ENCODE measurements around the gene PAX7. TPM values are rescaled to one million over a fixed set of nuclear protein-coding genes. Genes with fewer than 3 reads are reported as not detected.
"Not testable (repeated sequence)": the region's sequence is repeated elsewhere in the genome, so short reads cannot be mapped to it uniquely, and the experiment has no call there.

The PAX7 gene
- total RNA-seq, 1 experiment from 2014 or later = 0.15 TPM

- H2BK15ac ChIP-seq (ENCODE audit: low read depth, low read length) = no peak overlapping the region
- no peaks in the 10 kb centered on the region for H3K79me1 ChIP-seq (ENCODE audit: insufficient read depth, low read depth, low read length, poor library complexity, severe bottlenecking)
- H3K9ac ChIP-seq (ENCODE audit: extremely low read depth, insufficient read length, low read length) = no peak overlapping the region
- no peak overlapping the region for H3K14ac ChIP-seq (ENCODE audit: insufficient read depth, low read length)
- H2AK5ac ChIP-seq (ENCODE audit: insufficient read length, low read length) = no peak overlapping the region
- H4K8ac ChIP-seq (replicated peaks; ENCODE audit: insufficient read length, low read depth, low read length) = no peak overlapping the region
- H3K36me3 Mint-ChIP-seq (ENCODE audit: insufficient read depth in 1 of 3, low read depth in 3 of 3) = no peaks in the 10 kb centered on the region
- H4K5ac ChIP-seq (ENCODE audit: insufficient read length, low read depth, low read length) = no peak overlapping the region
- no peak overlapping the region for H3K18ac ChIP-seq (ENCODE audit: insufficient read length, low read depth, low read length)
- H3K27ac ChIP-seq (ENCODE audit: insufficient read length, low read depth, low read length) = no peak overlapping the region
- H3K27ac Mint-ChIP-seq = no peak overlapping the region
- no peak for DNase-seq
- H3K23me2 ChIP-seq (ENCODE audit: insufficient read length, low read depth, low read length, poor library complexity, severe bottlenecking) = no peaks in the 10 kb centered on the region
- H3K4me2 ChIP-seq (ENCODE audit: insufficient read depth, insufficient read length, low read length) = no peak overlapping the region
- no peak overlapping the region for H3K4me3 Mint-ChIP-seq
- H3K9me3 ChIP-seq (ENCODE audit: control insufficient read depth, low read depth, low read length) = no peaks in the 10 kb centered on the region
- H3K4me1 ChIP-seq (ENCODE audit: insufficient read depth, low read length) = no peaks in the 10 kb centered on the region
- no peak overlapping the region for H4K91ac ChIP-seq (ENCODE audit: insufficient read length, low read depth, low read length)
- no peaks in the 10 kb centered on the region; a peak in 1 of 5 replicates for H3K9me3 Mint-ChIP-seq
- H2BK5ac ChIP-seq (ENCODE audit: insufficient read length, low read length) = no peak overlapping the region
- H4K20me1 ChIP-seq (ENCODE audit: control insufficient read depth, insufficient read depth, insufficient read length) = no peaks in the 10 kb centered on the region
- no peak overlapping the region for H3K4ac ChIP-seq (ENCODE audit: low read depth, low read length)
- no peak overlapping the region for H2BK12ac ChIP-seq (ENCODE audit: insufficient read length, low read depth, low read length)
- H3K23ac ChIP-seq (ENCODE audit: insufficient read length, low read depth, low read length) = no peak overlapping the region
- H3T11ph ChIP-seq (ENCODE audit: low read length) = no peak overlapping the region
- no peak for TF ChIP-seq CTCF (conservative IDR thresholded peaks at IDR 0.05)
- WGBS (ENCODE audit: extremely low coverage, insufficient read length, low lambda C conversion rate) = no CpG with 5 or more reads among the region's 7 CpGs
- H3K27me3 ChIP-seq (ENCODE audit: insufficient read depth, low read length) = no peaks in the 10 kb centered on the region
- no peak overlapping the region for H2BK120ac ChIP-seq (ENCODE audit: low read depth, low read length, poor library complexity, severe bottlenecking)
- H3K4me1 Mint-ChIP-seq = peaks cover 3 to 9% of the 10 kb centered on the region in 2 experiments; a peak in 3 of 4 replicates
- H3K27me3 Mint-ChIP-seq (ENCODE audit: low read depth) = peaks cover 36% of the 10 kb centered on the region
- H3K56ac ChIP-seq (ENCODE audit: insufficient read length, low read depth, low read length) = no peak overlapping the region
- H2AFZ ChIP-seq (ENCODE audit: low read length) = no peak overlapping the region
- H3K79me2 ChIP-seq (ENCODE audit: insufficient read depth, low read length) = no peaks in the 10 kb centered on the region
- H2BK20ac ChIP-seq (ENCODE audit: low read depth, low read length, poor library complexity, severe bottlenecking) = no peak overlapping the region
Measured at GRCh38 chr1:18583326-18583941, 47.2 kb upstream of the PAX7 start.

GRCh38 chr1:18586016-18586415, 44.6 kb upstream of the PAX7 start:
- H3K27ac ChIP-seq (ENCODE audit: insufficient read length, low read depth, low read length); H3K4me2 ChIP-seq (ENCODE audit: insufficient read depth, insufficient read length, low read length); H3K27ac Mint-ChIP-seq; H3K18ac ChIP-seq (ENCODE audit: insufficient read length, low read depth, low read length); H3T11ph ChIP-seq (ENCODE audit: low read length); H2BK5ac ChIP-seq (ENCODE audit: insufficient read length, low read length); H3K9ac ChIP-seq (ENCODE audit: extremely low read depth, insufficient read length, low read length); H3K79me2 ChIP-seq (ENCODE audit: insufficient read depth, low read length); H3K79me1 ChIP-seq (ENCODE audit: insufficient read depth, low read depth, low read length, poor library complexity, severe bottlenecking); H3K4me1 Mint-ChIP-seq; H3K4ac ChIP-seq (ENCODE audit: low read depth, low read length); H4K20me1 ChIP-seq (ENCODE audit: control insufficient read depth, insufficient read depth, insufficient read length); H3K9me3 Mint-ChIP-seq; H4K8ac ChIP-seq (replicated peaks; ENCODE audit: insufficient read length, low read depth, low read length); H3K14ac ChIP-seq (ENCODE audit: insufficient read depth, low read length); H3K9me3 ChIP-seq (ENCODE audit: control insufficient read depth, low read depth, low read length); H4K91ac ChIP-seq (ENCODE audit: insufficient read length, low read depth, low read length); DNase-seq; H4K5ac ChIP-seq (ENCODE audit: insufficient read length, low read depth, low read length); H2AFZ ChIP-seq (ENCODE audit: low read length); H2BK12ac ChIP-seq (ENCODE audit: insufficient read length, low read depth, low read length); H3K4me1 ChIP-seq (ENCODE audit: insufficient read depth, low read length); H3K23ac ChIP-seq (ENCODE audit: insufficient read length, low read depth, low read length); H2BK15ac ChIP-seq (ENCODE audit: low read depth, low read length); H3K27me3 ChIP-seq (ENCODE audit: insufficient read depth, low read length); H2BK120ac ChIP-seq (ENCODE audit: low read depth, low read length, poor library complexity, severe bottlenecking); H3K56ac ChIP-seq (ENCODE audit: insufficient read length, low read depth, low read length); H3K4me3 Mint-ChIP-seq; H2BK20ac ChIP-seq (ENCODE audit: low read depth, low read length, poor library complexity, severe bottlenecking); H3K36me3 Mint-ChIP-seq (ENCODE audit: insufficient read depth in 1 of 3, low read depth in 3 of 3); H2AK5ac ChIP-seq (ENCODE audit: insufficient read length, low read length); H3K23me2 ChIP-seq (ENCODE audit: insufficient read length, low read depth, low read length, poor library complexity, severe bottlenecking): not testable (repeated sequence)
- peaks cover 31% of the 10 kb centered on the region for H3K27me3 Mint-ChIP-seq (ENCODE audit: low read depth)
- no CpG with 5 or more reads among the region's 4 CpGs for WGBS (ENCODE audit: extremely low coverage, insufficient read length, low lambda C conversion rate)

Measured in H9 (cell line).